H9 (cell line): Measurements from ENCODE around the gene CCDC9B. TPM values are rescaled to one million over a fixed set of nuclear protein-coding genes. Genes with fewer than 3 reads are reported as not detected.

ENCODE experiments used
- DNase-seq: peaks from one replicate; pipeline ENCODE4 v3.0.0-alpha.2; 2017
- H2AFZ ChIP-seq: one replicate; pipeline ENCODE4 v1.6.1; 2013; ENCODE audit warnings: mild to moderate bottlenecking, low read length, control low read depth, moderate library complexity
- H2AK5ac ChIP-seq: 2 replicates; pipeline ENCODE4 v1.6.1; 2013; ENCODE audit warnings: low read length, control low read depth, mixed read lengths; ENCODE audit not compliant: insufficient read length
- H2BK120ac ChIP-seq: one replicate; pipeline ENCODE4 v1.6.1; 2013; ENCODE audit warnings: low read depth, mild to moderate bottlenecking, low read length, control low read depth, inconsistent platforms; ENCODE audit not compliant: poor library complexity, severe bottlenecking
- H2BK12ac ChIP-seq: 2 replicates; pipeline ENCODE4 v1.6.1; 2013; ENCODE audit warnings: low read length, control low read depth, mixed read lengths, low read depth; ENCODE audit not compliant: insufficient read length
- H2BK15ac ChIP-seq: 2 replicates; pipeline ENCODE4 v1.6.1; 2013; ENCODE audit warnings: low read depth, low read length, control low read depth
- H2BK20ac ChIP-seq: one replicate; pipeline ENCODE4 v1.6.1; 2013; ENCODE audit warnings: low read depth, mild to moderate bottlenecking, low read length, control low read depth, inconsistent platforms; ENCODE audit not compliant: poor library complexity, severe bottlenecking
- H2BK5ac ChIP-seq: 2 replicates; pipeline ENCODE4 v1.6.1; 2013; ENCODE audit warnings: low read length, control low read depth, mixed read lengths; ENCODE audit not compliant: insufficient read length
- H3K14ac ChIP-seq: 2 replicates; pipeline ENCODE4 v1.6.1; 2013; ENCODE audit warnings: low read length, control low read depth; ENCODE audit not compliant: insufficient read depth
- H3K18ac ChIP-seq: 2 replicates; pipeline ENCODE4 v1.6.1; 2013; ENCODE audit warnings: low read depth, mild to moderate bottlenecking, mixed read lengths, low read length, control low read depth; ENCODE audit not compliant: insufficient read length
- H3K23ac ChIP-seq: 2 replicates; pipeline ENCODE4 v1.6.1; 2013; ENCODE audit warnings: low read length, control low read depth, mixed read lengths, low read depth; ENCODE audit not compliant: insufficient read length
- H3K23me2 ChIP-seq: 2 replicates; pipeline ENCODE4 v1.6.1; 2013; ENCODE audit warnings: low read depth, mild to moderate bottlenecking, mixed read lengths, low read length, control low read depth; ENCODE audit not compliant: insufficient read length, poor library complexity, severe bottlenecking
- H3K27ac ChIP-seq: 2 replicates; pipeline ENCODE4 v1.5.1; 2013; ENCODE audit warnings: low read length, control low read depth, mixed read lengths, low read depth; ENCODE audit not compliant: insufficient read length
- H3K27me3 ChIP-seq: 2 replicates; pipeline ENCODE4 v1.6.1; 2013; ENCODE audit warnings: low read length, control low read depth, inconsistent platforms; ENCODE audit not compliant: insufficient read depth
- H3K4ac ChIP-seq: 2 replicates; pipeline ENCODE4 v1.6.1; 2013; ENCODE audit warnings: low read depth, mild to moderate bottlenecking, control low read depth, inconsistent platforms, low read length, moderate library complexity
- H3K4me1 ChIP-seq: 2 replicates; pipeline ENCODE4 v1.6.1; 2013; ENCODE audit warnings: low read length, control low read depth, inconsistent platforms; ENCODE audit not compliant: insufficient read depth
- H3K4me2 ChIP-seq: 2 replicates; pipeline ENCODE4 v1.6.1; 2013; ENCODE audit warnings: low read length, control low read depth, mixed read lengths; ENCODE audit not compliant: insufficient read length, insufficient read depth
- H3K56ac ChIP-seq: 2 replicates; pipeline ENCODE4 v1.6.1; 2013; ENCODE audit warnings: low read depth, mild to moderate bottlenecking, mixed read lengths, low read length, control low read depth; ENCODE audit not compliant: insufficient read length
- H3K79me1 ChIP-seq: 2 replicates; pipeline ENCODE4 v1.6.1; 2013; ENCODE audit warnings: low read depth, mild to moderate bottlenecking, moderate library complexity, low read length, control low read depth, inconsistent platforms; ENCODE audit not compliant: insufficient read depth, poor library complexity, severe bottlenecking
- H3K79me2 ChIP-seq: 2 replicates; pipeline ENCODE4 v1.6.1; 2013; ENCODE audit warnings: low read length, control low read depth, inconsistent platforms; ENCODE audit not compliant: insufficient read depth
- H3K9ac ChIP-seq: 2 replicates; pipeline ENCODE4 v1.6.1; 2013; ENCODE audit warnings: low read length, control low read depth, mixed read lengths; ENCODE audit not compliant: insufficient read length; ENCODE audit errors: extremely low read depth
- H3K9me3 ChIP-seq: one replicate; pipeline ENCODE4 v1.6.1; 2013; ENCODE audit warnings: low read depth, low read length, inconsistent platforms; ENCODE audit not compliant: control insufficient read depth
- H3T11ph ChIP-seq: one replicate; pipeline ENCODE4 v1.6.1; 2013; ENCODE audit warnings: mild to moderate bottlenecking, low read length, control low read depth, inconsistent platforms
- H4K20me1 ChIP-seq: one replicate; pipeline ENCODE4 v1.6.1; 2013; ENCODE audit not compliant: control insufficient read depth, insufficient read length, insufficient read depth
- H4K5ac ChIP-seq: 2 replicates; pipeline ENCODE4 v1.6.1; 2013; ENCODE audit warnings: low read depth, mild to moderate bottlenecking, mixed read lengths, low read length, control low read depth; ENCODE audit not compliant: insufficient read length
- H4K8ac ChIP-seq: replicated peaks from 2 replicates; pipeline ENCODE4 v1.6.1; 2013; ENCODE audit warnings: low read length, control low read depth, mixed read lengths, low read depth; ENCODE audit not compliant: insufficient read length
- H4K91ac ChIP-seq: 2 replicates; pipeline ENCODE4 v1.6.1; 2013; ENCODE audit warnings: low read depth, mild to moderate bottlenecking, moderate library complexity, mixed read lengths, low read length, control low read depth; ENCODE audit not compliant: insufficient read length
- H3K27ac Mint-ChIP-seq, 3 experiments: 2 replicates in 2 of 3; 3 replicates in 1 of 3; pipeline ENCODE4 v1.8.0; 2020 to 2021; ENCODE audit warnings: mixed read lengths in 3 of 3, mild to moderate bottlenecking in 1 of 3, moderate library complexity in 1 of 3
- H3K27me3 Mint-ChIP-seq: 2 replicates; pipeline ENCODE4 v1.8.0; 2021; ENCODE audit warnings: low read depth, mild to moderate bottlenecking, moderate library complexity, mixed read lengths
- H3K36me3 Mint-ChIP-seq, 3 experiments: 2 replicates in 2 of 3; 3 replicates in 1 of 3; pipeline ENCODE4 v1.8.0; 2020 to 2021; ENCODE audit warnings: low read depth in 3 of 3, mixed read lengths in 3 of 3; ENCODE audit not compliant: insufficient read depth in 1 of 3
- H3K4me1 Mint-ChIP-seq, 2 experiments: 2 replicates each; pipeline ENCODE4 v1.8.0; 2020; ENCODE audit warnings: mixed read lengths in 2 of 2
- H3K4me3 Mint-ChIP-seq, 2 experiments: 2 replicates in 1 of 2; 3 replicates in 1 of 2; pipeline ENCODE4 v1.8.0; 2020 to 2021; ENCODE audit warnings: mild to moderate bottlenecking in 2 of 2, mixed read lengths in 2 of 2, moderate library complexity in 1 of 2
- H3K9me3 Mint-ChIP-seq, 2 experiments: 2 replicates in 1 of 2; 3 replicates in 1 of 2; pipeline ENCODE4 v1.8.0; 2020; ENCODE audit warnings: mild to moderate bottlenecking in 2 of 2, mixed read lengths in 2 of 2, moderate library complexity in 1 of 2
- WGBS: extraction: QIAGEN DNeasy Blood & Tissue Kit; methylation state at CpG from one replicate; pipeline ENCODE4 v1.1.7; 2013; ENCODE audit warnings: missing lambda C conversion rate, low lambda C conversion rate, mixed read lengths; ENCODE audit not compliant: insufficient read length; ENCODE audit errors: extremely low coverage; 5-methylcytosine and 5-hydroxymethylcytosine counted together
- total RNA-seq: library from RNA; stranded (reverse); gene quantifications from 2 replicates; pipeline ENCODE4 v1.2.1, GENCODE V29; 2021
- TF ChIP-seq, protein P1 (sequence below): fragments of 200-600 bp; sonication (generic); conservative IDR thresholded peaks from 3 replicates; pipeline ENCODE4 v1.8.0; 2021; ENCODE audit warnings: antibody characterized with exemption, mild to moderate bottlenecking

CCDC9B gene
- total RNA-seq, 1 experiment from 2014 or later = 0.48 TPM

DNA sequence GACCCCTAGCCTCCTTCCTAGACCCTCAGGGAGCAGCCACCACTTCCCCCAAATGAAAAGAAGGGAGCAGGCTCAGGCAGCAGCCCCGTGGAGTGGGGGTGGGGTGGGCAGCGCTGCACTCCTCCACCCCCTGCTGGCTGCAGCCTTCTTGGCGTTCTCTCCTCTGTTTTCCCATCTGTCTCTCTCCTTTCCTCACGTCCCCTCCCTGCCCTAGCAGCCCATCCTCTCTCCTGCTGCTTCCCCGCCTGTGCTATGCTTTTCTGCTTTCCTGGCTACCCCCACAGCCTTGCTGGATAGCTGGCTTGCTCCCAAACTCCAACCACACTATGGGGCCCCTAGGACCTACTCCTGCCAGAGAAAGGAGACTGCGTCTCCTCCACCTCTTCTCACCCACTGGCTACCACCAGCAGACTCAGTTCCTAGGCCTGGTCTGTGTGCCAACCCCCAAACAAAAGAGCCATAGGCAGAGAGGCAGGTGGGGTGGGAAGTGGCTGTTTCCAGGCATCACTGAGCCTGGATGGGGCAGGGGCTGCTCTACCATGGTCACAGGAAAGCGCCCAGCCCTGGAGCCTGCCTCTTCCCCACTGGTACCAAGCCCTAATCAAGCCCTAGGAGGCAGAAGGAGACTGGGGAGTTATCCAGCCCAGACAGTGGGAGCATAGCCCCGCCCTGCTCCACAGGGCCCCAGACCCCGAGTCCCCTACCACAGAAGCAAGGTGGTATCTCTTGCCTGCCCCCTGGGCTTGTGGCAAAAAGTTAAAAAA, 13.9 kb upstream of the CCDC9B start:
- H2BK120ac ChIP-seq = no peak overlapping the region
- no peaks in the 10 kb centered on the region for H4K20me1 ChIP-seq
- no peaks in the 10 kb centered on the region for H3K9me3 Mint-ChIP-seq
- WGBS = no CpG with 5 or more reads among the region's 9 CpGs
- H3K4me1 Mint-ChIP-seq = peaks cover 27 to 39% of the 10 kb centered on the region in 2 experiments
- H3K4me3 Mint-ChIP-seq = peak overlapping the region in 1 of 2 experiments; percentile 21; a peak in 2 of 5 replicates
- peaks cover 34% of the 10 kb centered on the region for H3K27me3 Mint-ChIP-seq
- no peak overlapping the region for H2AFZ ChIP-seq
- no peak overlapping the region for H4K91ac ChIP-seq
- H2AK5ac ChIP-seq = no peak overlapping the region
- no peaks in the 10 kb centered on the region for H3K79me2 ChIP-seq
- H3K56ac ChIP-seq = no peak overlapping the region
- peak overlapping the region; percentile 31; the same call in 1 of the 2 replicates for H3K14ac ChIP-seq
- no peak overlapping the region for H2BK12ac ChIP-seq
- H3T11ph ChIP-seq = no peak overlapping the region
- no peak overlapping the region for H2BK5ac ChIP-seq
- H2BK20ac ChIP-seq = no peak overlapping the region
- H3K79me1 ChIP-seq = no peaks in the 10 kb centered on the region
- H3K23me2 ChIP-seq = peaks cover 8% of the 10 kb centered on the region
- TF ChIP-seq, protein P1, sequence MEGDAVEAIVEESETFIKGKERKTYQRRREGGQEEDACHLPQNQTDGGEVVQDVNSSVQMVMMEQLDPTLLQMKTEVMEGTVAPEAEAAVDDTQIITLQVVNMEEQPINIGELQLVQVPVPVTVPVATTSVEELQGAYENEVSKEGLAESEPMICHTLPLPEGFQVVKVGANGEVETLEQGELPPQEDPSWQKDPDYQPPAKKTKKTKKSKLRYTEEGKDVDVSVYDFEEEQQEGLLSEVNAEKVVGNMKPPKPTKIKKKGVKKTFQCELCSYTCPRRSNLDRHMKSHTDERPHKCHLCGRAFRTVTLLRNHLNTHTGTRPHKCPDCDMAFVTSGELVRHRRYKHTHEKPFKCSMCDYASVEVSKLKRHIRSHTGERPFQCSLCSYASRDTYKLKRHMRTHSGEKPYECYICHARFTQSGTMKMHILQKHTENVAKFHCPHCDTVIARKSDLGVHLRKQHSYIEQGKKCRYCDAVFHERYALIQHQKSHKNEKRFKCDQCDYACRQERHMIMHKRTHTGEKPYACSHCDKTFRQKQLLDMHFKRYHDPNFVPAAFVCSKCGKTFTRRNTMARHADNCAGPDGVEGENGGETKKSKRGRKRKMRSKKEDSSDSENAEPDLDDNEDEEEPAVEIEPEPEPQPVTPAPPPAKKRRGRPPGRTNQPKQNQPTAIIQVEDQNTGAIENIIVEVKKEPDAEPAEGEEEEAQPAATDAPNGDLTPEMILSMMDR = peak; percentile 42; the same call in 2 of the 3 replicates
- peak overlapping the region in 2 of 3 experiments; percentile 49 to 74; a peak in 2 of 7 replicates for H3K27ac Mint-ChIP-seq
- no peak overlapping the region for H3K23ac ChIP-seq
- no peak overlapping the region for H3K4ac ChIP-seq
- peak overlapping the region; percentile 20 for H3K4me2 ChIP-seq
- H2BK15ac ChIP-seq = no peak overlapping the region
- H3K27ac ChIP-seq = no peak overlapping the region
- H3K18ac ChIP-seq = no peak overlapping the region
- no peaks in the 10 kb centered on the region; the same call in 1 of the 2 replicates for H3K4me1 ChIP-seq
- no peaks in the 10 kb centered on the region; a peak in 1 of 7 replicates for H3K36me3 Mint-ChIP-seq
- H3K9me3 ChIP-seq = no peaks in the 10 kb centered on the region
- no peak overlapping the region for H4K5ac ChIP-seq
- no peak overlapping the region for H3K9ac ChIP-seq
- peak; percentile 71 for DNase-seq
- H3K27me3 ChIP-seq = peaks cover 3% of the 10 kb centered on the region; the same call in 1 of the 2 replicates
- H4K8ac ChIP-seq = no peak overlapping the region
